AG09309 (cell line): Measurements from ENCODE around the gene GRP.

ENCODE experiments used
- DNase-seq: peaks from one replicate; pipeline ENCODE4 v3.0.0-alpha.2; 2010; ENCODE audit warnings: low read depth
- H3K4me3 ChIP-seq: 2 replicates; pipeline ENCODE4 v1.5.1; 2011; ENCODE audit warnings: mild to moderate bottlenecking, low read depth, low read length, moderate library complexity; ENCODE audit not compliant: control insufficient read depth
- CTCF ChIP-seq: IDR thresholded peaks from 2 replicates; pipeline ENCODE4 v1.5.1; 2011; ENCODE audit warnings: mild to moderate bottlenecking, low read depth, low read length, inconsistent platforms; ENCODE audit not compliant: insufficient read depth, control insufficient read depth; ENCODE audit errors: missing control alignments

GRP gene

GRCh38 chr18:59273759-59274532 is 54.0 kb downstream of the GRP start:
- H3K4me3 ChIP-seq = no peak overlapping the region
- DNase-seq = no peak
- TF ChIP-seq CTCF = peak; percentile 0

- no peak for DNase-seq
- no peak for TF ChIP-seq CTCF
- no peak overlapping the region for H3K4me3 ChIP-seq
Measured at GRCh38 chr18:59274533-59274928, 54.6 kb downstream of the GRP start.

GRCh38 chr18:59275406-59275949 is 55.5 kb downstream of the GRP start:
- no peak for DNase-seq
- TF ChIP-seq CTCF = no peak
- H3K4me3 ChIP-seq = no peak overlapping the region

GRCh38 chr18:59276047-59276446 is 56.1 kb downstream of the GRP start:
- H3K4me3 ChIP-seq = no peak overlapping the region
- no peak for DNase-seq
- TF ChIP-seq CTCF = no peak

GRCh38 chr18:59278793-59279192 is 58.8 kb downstream of the GRP start:
- TF ChIP-seq CTCF = no peak
- H3K4me3 ChIP-seq = no peak overlapping the region
- no peak for DNase-seq

- H3K4me3 ChIP-seq = no peak overlapping the region
- DNase-seq = peak; percentile 5
- no peak for TF ChIP-seq CTCF
Measured at GRCh38 chr18:59279193-59279592, 59.2 kb downstream of the GRP start.

- no peak for DNase-seq
- TF ChIP-seq CTCF = no peak
- H3K4me3 ChIP-seq = no peak overlapping the region
Measured at GRCh38 chr18:59279722-59280121, 59.8 kb downstream of the GRP start.
